A673 (cell line): ENCODE results near the gene DEFB108B.
"Not testable (repeated sequence)": the region's sequence is repeated elsewhere in the genome, so short reads cannot be mapped to it uniquely, and the experiment has no call there.

ENCODE experiments used
- CTCF ChIP-seq: fragments of 300-800, 200-600 bp; sonication (generic); conservative IDR thresholded peaks from 2 replicates; pipeline ENCODE4 v1.5.1; 2017; ENCODE audit warnings: low read depth, mild to moderate bottlenecking, antibody characterized with exemption, low read length, moderate library complexity, mixed read lengths
- EZH2 ChIP-seq: fragments of 200-600 bp; sonication (generic); IDR thresholded peaks from 2 replicates; pipeline ENCODE4 v1.6.1; 2017; ENCODE audit warnings: borderline replicate concordance, low read depth, mild to moderate bottlenecking, mixed read lengths, antibody characterized with exemption, low read length; ENCODE audit not compliant: poor library complexity, severe bottlenecking

- TF ChIP-seq CTCF, EZH2: not testable (repeated sequence)
Measured at GRCh38 chr11:71812529-71812928, 20.5 kb upstream of the DEFB108B start.
